ENCODE measurements around the gene METTL23.

DNA sequence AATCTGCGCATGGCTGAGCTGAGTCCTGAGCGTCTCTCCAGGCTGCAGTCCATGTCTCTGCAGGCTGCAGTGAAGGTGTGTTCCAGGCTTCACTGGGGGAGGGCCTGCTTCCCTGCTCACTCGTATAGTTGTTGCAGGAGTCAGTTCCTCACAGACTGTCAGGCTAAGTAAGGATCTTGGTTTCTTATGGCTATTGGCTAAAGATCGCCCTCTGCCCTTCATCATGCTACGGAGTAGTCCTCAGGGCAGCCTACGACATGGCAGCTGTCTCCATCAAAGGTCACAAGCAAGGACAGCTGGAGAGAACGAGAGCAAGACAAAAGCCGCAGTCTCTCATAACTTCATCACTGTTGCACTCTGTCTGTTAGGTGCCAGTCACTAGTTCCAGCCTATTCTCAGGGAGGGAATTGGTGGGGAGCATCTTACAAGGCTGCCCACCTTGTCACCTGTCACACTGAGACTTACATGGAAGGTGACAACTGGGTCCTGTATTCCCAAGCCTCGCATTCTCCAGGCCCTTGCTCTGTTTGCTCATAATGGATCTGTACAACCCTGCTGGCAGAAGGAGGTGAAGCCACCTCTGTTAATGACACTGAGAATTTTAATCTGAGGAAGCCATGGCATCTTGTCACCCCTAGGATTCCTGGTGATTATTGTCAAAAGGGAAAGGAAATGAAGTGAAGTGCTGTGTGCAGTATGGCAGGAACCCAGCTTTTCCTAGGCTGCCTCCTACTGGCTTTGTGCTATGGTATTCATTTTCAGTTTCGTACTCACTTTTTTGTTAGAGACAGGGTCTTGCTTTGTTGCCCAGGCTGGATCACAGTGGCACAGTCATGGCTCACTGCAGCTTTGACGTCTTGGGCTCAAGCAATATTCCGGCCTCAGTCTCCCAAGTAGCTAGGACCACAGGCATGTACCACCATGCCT lies 54.7 kb downstream of the METTL23 start:
- TF ChIP-seq, protein P1, sequence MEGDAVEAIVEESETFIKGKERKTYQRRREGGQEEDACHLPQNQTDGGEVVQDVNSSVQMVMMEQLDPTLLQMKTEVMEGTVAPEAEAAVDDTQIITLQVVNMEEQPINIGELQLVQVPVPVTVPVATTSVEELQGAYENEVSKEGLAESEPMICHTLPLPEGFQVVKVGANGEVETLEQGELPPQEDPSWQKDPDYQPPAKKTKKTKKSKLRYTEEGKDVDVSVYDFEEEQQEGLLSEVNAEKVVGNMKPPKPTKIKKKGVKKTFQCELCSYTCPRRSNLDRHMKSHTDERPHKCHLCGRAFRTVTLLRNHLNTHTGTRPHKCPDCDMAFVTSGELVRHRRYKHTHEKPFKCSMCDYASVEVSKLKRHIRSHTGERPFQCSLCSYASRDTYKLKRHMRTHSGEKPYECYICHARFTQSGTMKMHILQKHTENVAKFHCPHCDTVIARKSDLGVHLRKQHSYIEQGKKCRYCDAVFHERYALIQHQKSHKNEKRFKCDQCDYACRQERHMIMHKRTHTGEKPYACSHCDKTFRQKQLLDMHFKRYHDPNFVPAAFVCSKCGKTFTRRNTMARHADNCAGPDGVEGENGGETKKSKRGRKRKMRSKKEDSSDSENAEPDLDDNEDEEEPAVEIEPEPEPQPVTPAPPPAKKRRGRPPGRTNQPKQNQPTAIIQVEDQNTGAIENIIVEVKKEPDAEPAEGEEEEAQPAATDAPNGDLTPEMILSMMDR (optimal IDR thresholded peaks at IDR 0.05 in 1 of 3, IDR thresholded peaks at IDR 0.05 in 1 of 3, conservative IDR thresholded peaks at IDR 0.05 in 1 of 3; ENCODE audit: extremely low read depth in 1 of 3, insufficient read depth in 2 of 3, low read length in 3 of 3): peak in 1 of 3 experiments; percentile 36
- no peak for TF ChIP-seq EZH2 (IDR thresholded peaks at IDR 0.05; ENCODE audit: low read length)
